Measurements from ENCODE around the gene HCFC1. TPM values are rescaled to one million over a fixed set of nuclear protein-coding genes. Genes with fewer than 3 reads are reported as not detected.
A peak's percentile ranks its signal among the peaks of the same experiment; 100 is the strongest.

HCFC1 gene
- total and polyA plus RNA-seq, 2 experiments from 2014 or later, result 12.6 to 26.4 TPM

- DNase-seq, result peak; percentile 88
- no peaks in the 10 kb centered on the region for H3K36me3 ChIP-seq (ENCODE audit: low read depth)
- in situ Hi-C loops (cut with MboI), result loop anchor here (10.0 kb wide), 1 partner anchor 180 kb away; no protein-coding TSS in a partner anchor
- peak within 1 kb of the TSS; percentile 85 for H3K9ac ChIP-seq
- peaks cover 41% of the 10 kb centered on the region for H3K79me2 ChIP-seq (ENCODE audit: insufficient read depth)
- peak within 1 kb of the TSS; percentile 45 for H3K27ac ChIP-seq
- no peaks in the 10 kb centered on the region for H3F3A ChIP-seq (ENCODE audit: insufficient read depth)
- no peaks in the 10 kb centered on the region for H3K9me3 ChIP-seq (ENCODE audit: low read depth)
- WGBS, 2 experiments (ENCODE audit: low coverage in 1 of 2, low lambda C conversion rate in 2 of 2, missing lambda C conversion rate in 2 of 2), result no CpG with 5 or more reads among the region's 87 CpGs
- TF ChIP-seq EZH2phosphoT487 (IDR thresholded peaks at IDR 0.05; ENCODE audit: insufficient read depth, low read depth), result no peak
- no peak for TF ChIP-seq EZH2 (IDR thresholded peaks at IDR 0.05; ENCODE audit: insufficient read depth, poor library complexity, severe bottlenecking)
- H3K4me3 ChIP-seq, result peak within 1 kb of the TSS; percentile 86
- H3K27me3 ChIP-seq (replicated peaks; ENCODE audit: insufficient read depth), result no peaks in the 10 kb centered on the region
- H3K4me1 ChIP-seq (ENCODE audit: insufficient read depth), result no peaks in the 10 kb centered on the region
- peak within 1 kb of the TSS; percentile 91 for H3K4me2 ChIP-seq (ENCODE audit: unreplicated experiment)
- H2AFZ ChIP-seq, result peak within 1 kb of the TSS; percentile 51; the same call in 1 of the 2 replicates
- no peaks in the 10 kb centered on the region for H3K9me2 ChIP-seq (ENCODE audit: insufficient read depth)
- H4K20me1 ChIP-seq (ENCODE audit: insufficient read depth), result no peaks in the 10 kb centered on the region
These were observed 36.8 kb downstream of the HCFC1 start, which contains the start of gene NAA10 for GRCh38 chrX:153934762-153935325. TSS of gene NAA10 (minus strand) at chrX:153935037. CDS start at chrX:153934904, 133 bp downstream.

GRCh38 chrX:153934148-153934761 lies 37.4 kb downstream of the HCFC1 start:
- Histone ChIP-seq H3K4me1 (ENCODE audit: insufficient read depth) (no peaks in the 10 kb centered on the region), H3K27ac (peak overlapping the region; percentile 45), H4K20me1 (ENCODE audit: insufficient read depth) (no peaks in the 10 kb centered on the region), H3K79me2 (ENCODE audit: insufficient read depth) (peaks cover 41% of the 10 kb centered on the region), H3K4me2 (ENCODE audit: unreplicated experiment) (peak overlapping the region; percentile 91), H3K4me3 (peak overlapping the region; percentile 86), H3K9me2 (ENCODE audit: insufficient read depth) (no peaks in the 10 kb centered on the region), H3F3A (ENCODE audit: insufficient read depth) (0 out of 2 replicates have a peak, but pooled peaks cover 2% of the 10 kb centered on the region), H3K9me3 (ENCODE audit: low read depth) (no peaks in the 10 kb centered on the region), H3K27me3 (replicated peaks; ENCODE audit: insufficient read depth) (no peaks in the 10 kb centered on the region), H3K36me3 (ENCODE audit: low read depth) (no peaks in the 10 kb centered on the region), H2AFZ (peak overlapping the region; percentile 51; the same call in 1 of the 2 replicates), H3K9ac (peak overlapping the region; percentile 85)
- WGBS, 2 experiments (ENCODE audit: low coverage in 1 of 2, low lambda C conversion rate in 2 of 2, missing lambda C conversion rate in 2 of 2), result 2 to 5% methylated on average over 10 to 17 of the region's 33 CpGs
- TF ChIP-seq EZH2 (IDR thresholded peaks at IDR 0.05; ENCODE audit: insufficient read depth, poor library complexity, severe bottlenecking) (no peak), EZH2phosphoT487 (IDR thresholded peaks at IDR 0.05; ENCODE audit: insufficient read depth, low read depth) (no peak)
- DNase-seq, result no peak
- in situ Hi-C loops (cut with MboI), result loop anchor here (10.0 kb wide), 1 partner anchor 179 kb away; no protein-coding TSS in a partner anchor

- Histone ChIP-seq H3K4me3 (peak overlapping the region; percentile 86), H3K4me2 (ENCODE audit: unreplicated experiment) (peak overlapping the region; percentile 91), H3K27ac (peak overlapping the region; percentile 45), H3K4me1 (ENCODE audit: insufficient read depth) (no peaks in the 10 kb centered on the region), H3K79me2 (ENCODE audit: insufficient read depth) (peaks cover 41% of the 10 kb centered on the region), H4K20me1 (ENCODE audit: insufficient read depth) (no peaks in the 10 kb centered on the region), H3K9me2 (ENCODE audit: insufficient read depth) (no peaks in the 10 kb centered on the region), H3K27me3 (replicated peaks; ENCODE audit: insufficient read depth) (no peaks in the 10 kb centered on the region), H3K9ac (peak overlapping the region; percentile 85), H2AFZ (0 out of 2 replicates have a peak overlapping the region, but pooled peaks have one; percentile 51), H3K36me3 (ENCODE audit: low read depth) (no peaks in the 10 kb centered on the region), H3K9me3 (ENCODE audit: low read depth) (no peaks in the 10 kb centered on the region), H3F3A (ENCODE audit: insufficient read depth) (0 out of 2 replicates have a peak, but pooled peaks cover 6% of the 10 kb centered on the region)
- in situ Hi-C loops (cut with MboI), result loop anchor here (10.0 kb wide), 1 partner anchor 179 kb away; no protein-coding TSS in a partner anchor
- 0% methylated on average over 3 to 7 of the region's 7 CpGs for WGBS, 2 experiments (ENCODE audit: low coverage in 1 of 2, low lambda C conversion rate in 2 of 2, missing lambda C conversion rate in 2 of 2)
- peak; percentile 75 for DNase-seq
- TF ChIP-seq EZH2phosphoT487 (IDR thresholded peaks at IDR 0.05; ENCODE audit: insufficient read depth, low read depth), result no peak
These were observed 37.9 kb downstream of the HCFC1 start for GRCh38 chrX:153933748-153934147.

- 78 to 88% methylated on average over 4 to 11 of the region's 13 CpGs for whole genome bisulfite sequencing, 2 experiments (ENCODE audit: low coverage in 1 of 2, low lambda C conversion rate in 2 of 2, missing lambda C conversion rate in 2 of 2)
- H3K4me1 ChIP-seq (ENCODE audit: insufficient read depth), result no peaks in the 10 kb centered on the region
- no peak overlapping the region for H3K4me3 ChIP-seq
- no peak overlapping the region for H3K27ac ChIP-seq
- in situ Hi-C loops (cut with MboI), result loop anchor here (10.0 kb wide), 1 partner anchor 178 kb away; no protein-coding TSS in a partner anchor
- TF ChIP-seq EZH2phosphoT487 (IDR thresholded peaks at IDR 0.05; ENCODE audit: insufficient read depth, low read depth) (no peak), EZH2 (IDR thresholded peaks at IDR 0.05; ENCODE audit: insufficient read depth, poor library complexity, severe bottlenecking) (no peak)
- no peaks in the 10 kb centered on the region for H3K36me3 ChIP-seq (ENCODE audit: low read depth)
- no peak overlapping the region for H3K9ac ChIP-seq
- H3K79me2 ChIP-seq (ENCODE audit: insufficient read depth), result peaks cover 41% of the 10 kb centered on the region
- 0 out of 2 replicates have a peak, but pooled peaks cover 6% of the 10 kb centered on the region for H3F3A ChIP-seq (ENCODE audit: insufficient read depth)
- no peak overlapping the region for H3K4me2 ChIP-seq (ENCODE audit: unreplicated experiment)
- H3K9me3 ChIP-seq (ENCODE audit: low read depth), result no peaks in the 10 kb centered on the region
- no peaks in the 10 kb centered on the region for H4K20me1 ChIP-seq (ENCODE audit: insufficient read depth)
- no peak for DNase-seq
- H3K9me2 ChIP-seq (ENCODE audit: insufficient read depth), result no peaks in the 10 kb centered on the region
- H2AFZ ChIP-seq, result no peak overlapping the region
- no peaks in the 10 kb centered on the region for H3K27me3 ChIP-seq (replicated peaks; ENCODE audit: insufficient read depth)
These were observed 39.2 kb downstream of the HCFC1 start for GRCh38 chrX:153932220-153932915.
